Mucosa of descending colon (tissue), 3 donors: ENCODE results near the gene L1CAM. TPM values are rescaled to one million over a fixed set of nuclear protein-coding genes. Genes with fewer than 3 reads are reported as not detected.

Experiments
- ATAC-seq: fragments of 200-7000 bp; cut with Tn5 transposase; one replicate; pipeline ENCODE4 v1.9.1; 2020; ENCODE audit warnings: mild to moderate bottlenecking, moderate library complexity
- DNase-seq, 3 donors: peaks; one replicate each; pipeline ENCODE4 v3.0.0-alpha.2; 2020
- H3K36me3 ChIP-seq: fragments of 200-600 bp; one replicate; pipeline ENCODE4 v1.8.0; 2021; ENCODE audit warnings: low read depth, mild to moderate bottlenecking
- H3K4me1 ChIP-seq: fragments of 200-600 bp; one replicate; pipeline ENCODE4 v1.8.0; 2021; ENCODE audit warnings: low read depth, mild to moderate bottlenecking
- H3K4me3 ChIP-seq: fragments of 200-600 bp; one replicate; pipeline ENCODE4 v1.8.0; 2021; ENCODE audit warnings: mild to moderate bottlenecking
- H3K9me3 ChIP-seq: fragments of 200-600 bp; one replicate; pipeline ENCODE4 v1.8.0; 2021; ENCODE audit warnings: mild to moderate bottlenecking
- intact Hi-C, 2 donors: fragments of 100-400 bp; cut with DNase I in 1 of 2; cut with micrococcal nuclease in 1 of 2; formaldehyde crosslinking; loops; one replicate each; pipeline versions ENCODE4 v1.11.0 to v1.11.1; 2022; cut with DNase I, micrococcal nuclease
- total RNA-seq, 3 donors: library from RNA; stranded (reverse); fragmentation: NEBNext Ultra II Directional in 2 of 3; extraction: Animal tissue kit (Norgen Biotek cat#: 25700) in 2 of 3; gene quantifications; one replicate each; pipeline versions ENCODE4 v1.2.1 to v1.2.4, GENCODE V29; 2021 to 2023
- TF ChIP-seq, protein P1 (sequence below): fragments of 200-600 bp; IDR thresholded peaks from one replicate; pipeline ENCODE4 v1.8.0; 2022; ENCODE audit warnings: antibody characterized with exemption, mild to moderate bottlenecking
- donor health status: DM: no; HTN: no; CAD: no; lungs with moderate emphysema.
- donor health status: DM: no; HTN: no; CAD: no.
- donor health status: DM: no; HTN: yes; CAD: no.

The L1CAM gene
- total RNA-seq, 3 donors from 2014 or later = 3.0 to 66.9 (median 7.0) TPM

DNA sequence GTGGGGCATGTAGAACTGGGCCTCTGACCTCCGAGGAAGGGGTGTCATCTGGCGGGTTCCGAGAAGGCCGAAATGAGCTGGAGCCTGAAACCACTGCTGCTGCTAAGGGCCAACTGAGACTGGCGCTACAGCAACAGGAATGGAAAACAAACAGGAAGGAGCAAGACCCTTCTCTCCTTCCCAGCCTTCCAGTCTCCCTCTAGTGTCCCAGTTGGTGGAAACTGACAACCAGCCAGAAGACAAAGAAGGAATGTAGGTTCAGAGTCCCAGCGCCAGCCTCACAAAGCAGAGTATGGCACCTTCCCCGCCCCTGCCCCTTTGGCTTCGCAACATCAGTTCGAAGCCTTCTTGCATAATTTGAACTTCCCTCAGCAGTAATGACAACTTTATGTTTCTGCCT is 31.3 kb downstream of the L1CAM start:
- Histone ChIP-seq H3K4me3 (no peak overlapping the region), H3K9me3 (no peaks in the 10 kb centered on the region), H3K36me3 (no peaks in the 10 kb centered on the region), H3K4me1 (no peaks in the 10 kb centered on the region)
- DNase-seq (no peak), ATAC-seq (no peak)
- intact Hi-C loops = no loop called here
- TF ChIP-seq, protein P1, sequence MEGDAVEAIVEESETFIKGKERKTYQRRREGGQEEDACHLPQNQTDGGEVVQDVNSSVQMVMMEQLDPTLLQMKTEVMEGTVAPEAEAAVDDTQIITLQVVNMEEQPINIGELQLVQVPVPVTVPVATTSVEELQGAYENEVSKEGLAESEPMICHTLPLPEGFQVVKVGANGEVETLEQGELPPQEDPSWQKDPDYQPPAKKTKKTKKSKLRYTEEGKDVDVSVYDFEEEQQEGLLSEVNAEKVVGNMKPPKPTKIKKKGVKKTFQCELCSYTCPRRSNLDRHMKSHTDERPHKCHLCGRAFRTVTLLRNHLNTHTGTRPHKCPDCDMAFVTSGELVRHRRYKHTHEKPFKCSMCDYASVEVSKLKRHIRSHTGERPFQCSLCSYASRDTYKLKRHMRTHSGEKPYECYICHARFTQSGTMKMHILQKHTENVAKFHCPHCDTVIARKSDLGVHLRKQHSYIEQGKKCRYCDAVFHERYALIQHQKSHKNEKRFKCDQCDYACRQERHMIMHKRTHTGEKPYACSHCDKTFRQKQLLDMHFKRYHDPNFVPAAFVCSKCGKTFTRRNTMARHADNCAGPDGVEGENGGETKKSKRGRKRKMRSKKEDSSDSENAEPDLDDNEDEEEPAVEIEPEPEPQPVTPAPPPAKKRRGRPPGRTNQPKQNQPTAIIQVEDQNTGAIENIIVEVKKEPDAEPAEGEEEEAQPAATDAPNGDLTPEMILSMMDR = no peak

DNA sequence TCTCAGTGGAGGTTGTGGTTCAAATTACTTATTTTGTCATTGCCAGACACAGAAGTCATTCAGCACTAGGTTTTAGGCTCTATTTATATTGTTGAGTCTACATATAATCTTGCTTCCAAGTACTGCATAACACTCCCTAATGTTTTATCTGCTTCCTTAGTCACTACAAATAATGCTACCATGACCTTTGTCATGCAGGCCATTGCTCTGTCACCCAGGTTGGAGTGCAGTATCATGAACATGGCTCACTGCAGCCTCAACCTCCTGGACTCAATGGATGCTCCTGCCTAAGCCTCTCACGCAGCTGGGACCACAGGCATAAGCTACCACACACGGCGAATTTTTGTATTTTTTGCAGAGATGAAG is 32.1 kb downstream of the L1CAM start:
- no peaks in the 10 kb centered on the region for H3K4me1 ChIP-seq
- H3K9me3 ChIP-seq = no peaks in the 10 kb centered on the region
- ATAC-seq = no peak
- TF ChIP-seq, protein P1 = no peak
- H3K4me3 ChIP-seq = no peak overlapping the region
- intact Hi-C loops = no loop called here
- H3K36me3 ChIP-seq = no peaks in the 10 kb centered on the region
- DNase-seq = no peak

DNA sequence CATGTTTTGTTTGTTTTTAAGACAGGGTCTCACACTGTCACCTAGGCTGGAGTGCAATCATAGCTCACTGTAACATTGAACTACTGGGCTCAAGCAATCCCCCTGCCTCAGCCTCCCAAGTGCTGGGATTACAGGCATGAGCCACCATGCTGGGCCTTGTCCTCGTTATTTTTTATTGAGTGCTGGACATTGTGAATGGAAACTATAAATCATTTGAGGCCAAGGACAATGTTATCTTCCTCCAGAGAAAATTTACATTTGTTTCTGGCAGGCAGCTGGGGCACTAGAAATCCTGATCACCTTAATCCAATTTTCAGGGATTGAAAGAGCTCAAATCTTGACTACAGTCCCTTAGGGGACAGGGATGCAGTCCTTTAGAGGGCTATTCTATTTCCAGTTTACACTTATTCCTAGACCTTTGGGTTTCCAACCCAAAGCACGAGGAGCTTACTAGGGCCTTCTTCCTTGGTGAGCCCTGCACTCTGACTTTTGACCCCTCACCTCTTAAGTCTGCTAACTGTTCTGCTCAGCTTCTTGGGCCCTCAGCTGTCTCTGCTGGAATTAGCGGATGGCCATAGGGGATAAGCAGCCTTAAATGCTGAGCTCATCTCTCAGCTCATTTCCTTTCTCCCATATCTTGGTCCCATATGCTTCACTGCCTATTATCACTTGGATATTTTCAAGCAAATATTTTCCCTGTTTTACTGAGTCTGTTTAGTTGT is 32.6 kb downstream of the L1CAM start:
- Histone ChIP-seq H3K4me1 (no peaks in the 10 kb centered on the region), H3K9me3 (no peaks in the 10 kb centered on the region), H3K4me3 (no peak overlapping the region), H3K36me3 (no peaks in the 10 kb centered on the region)
- DNase-seq = no peak
- ATAC-seq = no peak
- intact Hi-C loops = no loop called here
- TF ChIP-seq, protein P1 = no peak

DNA sequence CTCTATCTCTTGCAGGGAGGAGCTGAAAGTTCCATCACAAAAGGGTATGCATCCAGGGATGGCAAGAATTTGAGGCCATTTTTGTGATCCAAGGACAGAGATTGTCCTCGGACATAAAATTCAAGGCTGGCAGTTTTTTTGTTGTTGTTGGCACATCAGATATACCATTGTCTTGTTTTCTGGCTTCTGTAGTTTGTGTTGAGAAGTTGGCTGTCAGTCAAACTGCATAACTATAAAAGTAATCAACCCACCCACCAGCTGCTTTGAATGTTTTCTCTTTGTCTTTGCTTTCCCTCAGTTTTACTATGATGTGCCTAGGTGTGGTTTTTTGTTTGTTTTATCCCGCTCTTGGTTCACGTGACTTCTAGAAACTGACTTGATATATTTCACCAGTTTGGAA is 34.0 kb downstream of the L1CAM start:
- TF ChIP-seq, protein P1 = no peak
- ATAC-seq (no peak), DNase-seq (no peak)
- Histone ChIP-seq H3K36me3 (no peaks in the 10 kb centered on the region), H3K9me3 (no peaks in the 10 kb centered on the region), H3K4me3 (no peak overlapping the region), H3K4me1 (no peaks in the 10 kb centered on the region)
- intact Hi-C loops = no loop called here

DNA sequence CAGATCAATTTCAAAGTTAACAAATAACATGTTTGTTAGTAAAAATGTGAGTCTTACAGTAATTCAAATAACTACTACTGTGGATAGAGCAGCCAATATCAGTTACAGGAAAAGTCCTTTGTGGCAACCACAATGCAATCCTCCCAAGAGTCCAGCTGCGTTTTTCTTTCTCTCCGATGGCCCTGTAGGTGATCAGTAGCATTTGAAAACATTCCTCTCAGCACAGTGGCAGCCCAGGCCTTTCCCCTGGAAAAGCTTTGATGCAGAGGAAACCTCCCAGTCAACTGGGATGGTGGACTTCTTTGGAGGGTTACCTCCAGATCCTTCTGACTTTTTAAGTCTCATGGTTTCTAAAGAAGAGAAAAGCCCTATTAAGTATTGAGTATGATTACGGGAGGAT is 37.6 kb downstream of the L1CAM start:
- TF ChIP-seq, protein P1 = no peak
- ATAC-seq = no peak
- Histone ChIP-seq H3K4me3 (no peak overlapping the region), H3K9me3 (no peaks in the 10 kb centered on the region), H3K4me1 (no peaks in the 10 kb centered on the region), H3K36me3 (no peaks in the 10 kb centered on the region)
- intact Hi-C loops = no loop called here
- DNase-seq = no peak

DNA sequence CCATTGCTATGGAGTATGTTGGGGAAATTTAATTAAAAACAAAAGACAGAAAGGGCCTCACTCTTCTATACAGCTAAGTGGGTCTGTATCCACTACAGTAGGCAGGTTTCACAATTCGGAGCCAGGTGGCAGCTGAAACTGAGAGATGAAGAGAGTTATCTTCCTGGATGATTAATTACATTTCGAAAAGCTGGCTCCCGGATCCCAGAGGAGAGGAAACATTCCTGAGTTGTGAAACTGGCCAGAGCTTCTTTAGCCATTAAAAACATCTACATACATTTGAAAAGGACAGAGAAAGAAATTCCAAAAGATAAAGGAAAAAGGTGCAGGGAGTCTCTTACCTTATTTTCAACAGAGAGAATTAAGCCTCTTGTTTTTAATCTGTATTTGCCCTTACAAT is 40.1 kb downstream of the L1CAM start:
- H3K4me1 ChIP-seq = no peaks in the 10 kb centered on the region
- no peak for ATAC-seq
- DNase-seq = no peak
- H3K36me3 ChIP-seq = no peaks in the 10 kb centered on the region
- intact Hi-C loops = no loop called here
- TF ChIP-seq, protein P1 = no peak
- no peak overlapping the region for H3K4me3 ChIP-seq
- no peaks in the 10 kb centered on the region for H3K9me3 ChIP-seq
